Ureter (tissue), 1 donor: ENCODE measurements around the gene ACSM3. TPM values are rescaled to one million over a fixed set of nuclear protein-coding genes. Genes with fewer than 3 reads are reported as not detected.
"Not testable (repeated sequence)": the region's sequence is repeated elsewhere in the genome, so short reads cannot be mapped to it uniquely, and the experiment has no call there.

Experiments
- DNase-seq: peaks from one replicate; pipeline ENCODE4 v3.0.0-alpha.2; 2020; ENCODE audit warnings: low spot score
- total RNA-seq: library from RNA; stranded (reverse); gene quantifications from one replicate; pipeline ENCODE4 v1.2.4, GENCODE V29; 2023
- donor health status: DM: yes; HTN: yes; CAD: no.

Gene ACSM3
- total RNA-seq, 1 donor from 2014 or later = 30.6 TPM

DNA sequence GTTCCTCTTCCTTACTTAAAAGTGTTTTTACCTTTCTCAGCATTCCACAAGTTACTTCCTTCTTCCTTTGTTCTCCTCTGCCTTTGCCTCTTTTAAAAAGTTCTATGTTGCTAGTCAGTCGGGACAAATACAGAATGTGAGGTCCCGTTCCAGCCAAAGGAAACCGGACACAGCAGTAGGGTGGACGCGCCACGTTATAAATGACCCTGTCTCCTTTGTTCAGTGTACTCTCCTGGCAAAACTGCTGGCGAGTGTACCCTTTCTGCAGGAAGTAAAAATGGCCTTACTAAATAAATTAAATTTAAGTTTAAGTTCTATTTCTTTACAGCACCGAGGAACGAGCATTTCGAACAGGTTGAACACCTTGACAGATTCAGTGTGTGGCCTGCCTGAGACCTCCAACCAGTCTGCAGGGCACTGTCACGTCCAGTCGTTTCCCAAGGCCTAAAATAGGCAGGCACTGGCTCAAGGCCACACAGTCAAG lies 41.9 kb downstream of the ACSM3 start:
- not testable (repeated sequence) for DNase-seq

DNA sequence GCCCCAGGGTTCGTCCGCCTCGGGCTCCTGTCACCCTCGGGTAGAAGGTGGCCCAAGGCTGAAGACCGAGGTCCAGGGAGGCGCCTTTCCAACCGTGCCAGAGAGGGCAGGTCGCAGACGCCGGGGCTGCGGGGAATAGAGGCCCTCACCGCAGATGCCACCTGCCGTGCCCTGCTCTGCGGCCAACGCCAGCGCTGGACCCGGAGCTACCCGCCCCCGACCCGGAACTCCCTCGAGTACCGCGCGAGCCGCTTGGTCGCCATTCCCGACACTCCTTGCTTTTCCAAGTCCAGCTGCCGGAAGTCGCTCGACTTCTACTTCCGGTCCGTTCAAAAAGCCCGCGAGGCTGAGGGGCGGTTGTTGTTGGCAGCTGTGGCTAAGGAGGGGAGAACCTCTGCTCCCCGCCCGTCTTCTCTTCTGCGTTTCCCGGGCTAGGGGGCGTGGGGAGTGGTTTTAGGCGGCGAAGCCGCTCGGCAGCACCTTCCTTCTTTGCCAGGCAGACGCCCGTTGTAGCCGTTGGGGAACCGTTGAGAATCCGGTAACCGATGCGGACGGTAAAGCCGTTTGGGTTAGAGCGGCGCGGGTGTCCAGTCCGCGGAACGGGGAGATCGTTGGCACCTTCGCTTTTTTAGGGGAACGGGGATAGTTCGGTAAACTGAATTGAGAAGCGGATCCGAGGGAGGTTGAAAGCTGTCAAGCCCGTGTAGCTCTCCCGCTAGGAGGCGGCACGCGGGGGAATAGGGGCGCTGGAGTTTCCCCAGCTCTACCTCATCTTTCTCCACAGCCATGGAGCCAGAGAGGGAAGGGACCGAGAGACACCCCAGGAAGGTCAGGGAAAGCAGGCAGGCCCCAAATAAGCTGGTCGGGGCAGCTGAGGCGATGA lies 42.6 kb downstream of the ACSM3 start, which contains the start of the genes ERI2 and REXO5:
TSS of gene ERI2 (minus strand) at position 305 of the 883 bp plus-strand sequence. CDS start at position 263, 42 bp downstream.
TSS of gene REXO5 (plus strand) at position 360 of the 883 bp plus-strand sequence. CDS start at position 787, 427 bp downstream.
- peak; percentile 91 for DNase-seq

DNA sequence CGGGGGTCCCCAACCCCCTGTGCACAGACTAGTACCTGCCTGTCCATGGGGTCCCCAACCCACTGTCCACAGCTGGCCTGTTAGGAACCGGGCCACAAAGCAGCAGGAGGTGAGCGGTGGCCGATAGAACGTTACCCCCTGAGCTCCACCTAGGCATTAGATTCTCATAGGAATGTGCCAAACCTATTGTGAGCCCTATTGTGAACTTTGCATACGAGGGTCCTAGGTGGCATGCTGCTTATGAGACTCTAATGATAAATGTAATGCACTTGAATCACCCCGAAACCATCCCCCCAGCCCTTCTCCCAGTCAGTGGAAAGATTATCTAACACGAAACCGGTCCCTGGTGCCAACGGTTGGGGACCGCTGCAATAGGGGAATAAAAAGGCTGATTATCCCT lies 44.0 kb downstream of the ACSM3 start:
- DNase-seq = no peak

DNA sequence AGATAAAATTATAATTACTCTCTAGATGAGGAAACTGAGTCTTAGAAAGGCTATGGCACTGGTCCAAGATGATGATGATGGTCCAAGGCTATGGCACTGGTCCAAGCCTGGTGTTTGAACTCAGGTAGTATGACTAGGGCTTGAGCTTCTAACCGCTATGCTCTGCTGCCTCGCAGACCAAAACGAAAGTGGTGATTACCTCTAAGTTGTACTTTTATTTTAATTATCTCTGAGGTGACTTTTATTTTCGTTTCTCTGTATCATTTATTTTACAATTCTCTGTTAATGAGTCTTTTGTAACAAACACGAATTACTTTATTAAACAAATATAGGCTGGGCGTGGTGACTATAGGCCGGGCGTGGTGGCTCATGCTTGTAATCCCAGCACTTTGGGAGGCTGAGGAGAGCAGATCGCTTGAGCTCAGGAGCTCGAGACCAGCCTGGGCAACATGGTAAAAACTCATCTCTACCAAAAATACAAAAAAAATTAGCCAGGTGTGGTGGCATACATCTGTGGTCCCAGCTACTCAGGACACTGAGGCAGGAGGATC lies 48.1 kb downstream of the ACSM3 start:
- no peak for DNase-seq

DNA sequence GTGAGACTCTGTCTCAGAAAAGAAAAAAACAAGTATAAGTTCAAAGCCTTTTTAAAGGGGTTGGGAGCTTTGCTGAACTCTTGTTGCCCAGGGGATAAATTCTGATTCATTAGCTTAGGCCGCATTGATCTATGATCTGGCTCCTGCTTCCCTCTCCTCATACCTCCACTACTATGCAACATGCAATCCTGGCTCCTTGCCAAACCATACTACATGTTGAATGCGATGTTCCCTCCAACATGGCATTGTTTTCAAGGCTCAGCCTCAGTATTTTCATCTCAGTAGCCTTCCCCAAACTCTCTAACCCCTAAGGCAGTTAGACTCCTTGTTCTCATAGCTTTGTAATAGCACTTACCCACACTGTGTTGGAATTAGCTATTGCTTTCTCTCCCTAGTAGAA lies 48.7 kb downstream of the ACSM3 start:
- no peak for DNase-seq

DNA sequence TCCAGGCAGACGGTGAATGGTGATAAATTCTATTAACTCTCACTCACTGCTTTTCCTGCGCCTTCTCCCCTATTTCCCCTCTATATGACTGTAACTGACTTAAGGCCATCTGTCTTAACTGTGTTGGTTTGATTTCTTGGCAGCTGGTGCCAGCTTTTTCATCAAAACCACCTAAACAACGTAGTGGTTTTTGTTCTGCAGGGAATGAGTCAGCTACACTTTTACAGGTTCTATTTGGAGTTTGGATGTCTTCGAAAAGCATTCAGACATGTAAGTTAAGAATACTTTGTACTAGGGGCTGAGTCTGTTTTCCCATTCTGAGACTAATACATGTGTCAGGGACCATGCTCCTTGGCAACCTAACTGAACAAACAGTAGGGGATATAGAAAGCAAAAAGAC lies 51.0 kb downstream of the ACSM3 start:
- DNase-seq = no peak

DNA sequence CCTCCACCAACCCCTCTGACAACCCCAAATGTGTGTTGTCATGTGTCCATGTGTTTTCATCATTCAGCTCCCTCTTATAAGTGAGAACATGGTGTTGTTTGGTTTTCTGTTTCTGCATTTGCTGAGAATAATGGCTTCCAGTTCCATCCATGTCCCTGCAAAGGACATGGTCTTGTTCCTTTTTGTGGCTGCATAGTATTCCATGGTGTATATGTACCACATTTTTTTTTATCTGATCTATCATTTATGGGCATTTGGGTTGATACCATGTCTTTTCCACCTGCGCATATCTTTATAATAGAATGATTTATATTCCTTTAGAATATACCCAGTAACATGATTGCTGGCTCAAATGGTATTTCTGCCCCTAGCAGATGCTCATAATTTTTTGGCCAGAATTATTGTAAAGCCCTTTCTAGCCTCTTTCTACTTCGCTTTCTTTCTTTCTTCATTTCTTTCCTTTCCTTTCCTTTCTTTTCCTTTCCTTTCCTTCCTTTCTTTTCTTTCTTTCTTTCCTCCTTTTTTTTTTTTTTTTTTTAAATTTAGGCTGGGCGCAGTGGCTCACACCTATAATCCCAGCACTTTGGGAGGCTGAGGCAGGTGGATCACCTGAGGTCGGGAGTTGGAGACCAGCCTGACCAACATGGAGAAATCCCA lies 55.2 kb downstream of the ACSM3 start:
- no peak for DNase-seq

DNA sequence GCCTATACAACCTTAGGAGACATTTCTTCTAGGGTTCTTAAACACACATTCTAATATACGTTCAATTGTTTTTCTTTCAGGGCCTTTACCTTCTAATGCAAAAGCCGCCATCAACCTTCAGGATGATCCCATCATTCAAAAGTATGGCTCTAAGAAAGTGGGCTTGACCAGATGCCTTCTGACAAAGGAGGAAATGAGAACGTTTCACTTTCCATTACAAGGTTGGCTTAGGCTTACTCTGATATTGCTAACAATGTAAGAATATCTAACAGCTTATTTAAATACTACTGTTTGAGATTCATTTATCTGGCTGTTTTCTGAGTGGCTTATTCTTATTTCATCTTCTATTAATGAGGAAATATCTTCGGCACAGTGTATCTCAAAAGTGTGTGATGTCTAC lies 57.9 kb downstream of the ACSM3 start:
- DNase-seq = no peak

DNA sequence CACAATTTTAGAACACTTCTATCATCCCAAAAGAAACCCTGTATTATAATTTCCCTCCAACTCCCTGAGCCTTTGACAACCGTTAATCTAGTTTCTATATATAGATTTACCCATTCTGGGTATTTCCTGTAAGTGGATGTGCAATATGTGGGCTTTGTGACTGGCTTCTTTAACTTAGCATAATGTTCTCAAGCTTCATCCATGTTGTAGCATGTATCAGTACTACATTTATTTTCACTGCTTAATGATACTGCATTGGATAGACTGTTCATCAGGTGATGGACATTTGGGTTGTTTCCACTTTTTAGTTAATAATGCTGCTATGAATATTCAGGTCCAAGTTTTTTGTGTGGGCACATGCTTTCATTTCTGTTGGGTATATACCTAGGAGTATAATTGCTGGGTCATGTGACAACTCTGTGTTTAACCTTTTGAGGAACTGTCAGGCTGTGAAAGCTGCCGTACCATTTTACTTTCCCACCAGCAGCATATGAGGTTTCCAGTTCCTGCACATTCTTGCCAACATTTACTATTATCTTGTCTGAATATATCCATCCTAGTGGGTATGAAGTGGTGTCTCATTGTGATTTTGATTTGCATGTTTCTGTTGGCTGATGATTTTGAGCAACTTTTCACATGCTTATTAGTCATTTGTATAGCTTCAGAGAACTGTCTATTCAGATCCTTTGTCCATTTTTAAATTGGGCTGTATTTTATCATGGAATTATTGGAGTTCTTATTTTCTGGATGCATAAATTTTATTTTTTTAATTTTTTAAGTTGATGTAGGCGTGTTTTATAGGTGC lies 58.9 kb downstream of the ACSM3 start:
- DNase-seq = no peak

DNA sequence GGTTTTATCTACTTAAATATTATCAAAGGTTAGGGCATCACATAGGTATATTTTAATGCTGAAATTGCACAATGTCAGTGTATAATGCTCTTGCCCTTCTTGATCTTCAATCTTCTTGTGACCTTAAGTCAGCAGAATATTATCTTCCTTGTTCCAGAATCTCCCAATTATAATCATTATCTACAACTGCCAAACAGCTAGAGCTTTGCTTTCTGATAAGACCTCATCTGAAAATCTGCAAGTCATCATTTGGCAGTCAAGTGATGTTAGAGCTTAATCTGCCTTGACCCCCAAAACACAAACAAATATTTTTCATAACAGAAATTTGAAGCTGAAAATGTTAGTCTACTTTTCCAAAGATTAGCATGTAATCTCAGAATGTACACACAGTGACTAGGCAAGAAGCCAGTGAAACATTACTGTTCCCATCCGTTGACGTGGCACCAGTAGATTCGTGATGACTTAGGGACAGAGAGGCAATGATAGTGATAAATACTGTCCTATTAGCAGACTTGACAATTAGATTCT lies 62.3 kb downstream of the ACSM3 start:
- DNase-seq = no peak

DNA sequence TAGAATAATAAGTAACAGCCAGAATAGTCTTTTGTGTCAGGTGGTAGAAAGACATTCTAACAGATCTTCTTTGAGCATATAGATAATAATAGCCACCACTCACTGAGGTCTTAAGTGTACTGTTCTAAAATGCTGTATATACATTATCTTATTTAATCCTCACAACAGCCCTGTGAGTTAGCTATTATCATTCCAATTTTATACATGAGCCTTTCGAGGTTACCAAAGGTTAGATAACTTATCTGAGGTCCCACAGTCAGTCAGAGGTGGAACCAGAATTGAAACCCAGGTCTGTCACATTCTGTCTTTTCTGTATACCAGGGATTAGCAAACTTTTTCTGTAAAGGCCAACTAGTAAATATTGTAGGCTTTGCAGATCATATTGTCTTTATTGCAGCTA lies 65.7 kb downstream of the ACSM3 start:
- no peak for DNase-seq

DNA sequence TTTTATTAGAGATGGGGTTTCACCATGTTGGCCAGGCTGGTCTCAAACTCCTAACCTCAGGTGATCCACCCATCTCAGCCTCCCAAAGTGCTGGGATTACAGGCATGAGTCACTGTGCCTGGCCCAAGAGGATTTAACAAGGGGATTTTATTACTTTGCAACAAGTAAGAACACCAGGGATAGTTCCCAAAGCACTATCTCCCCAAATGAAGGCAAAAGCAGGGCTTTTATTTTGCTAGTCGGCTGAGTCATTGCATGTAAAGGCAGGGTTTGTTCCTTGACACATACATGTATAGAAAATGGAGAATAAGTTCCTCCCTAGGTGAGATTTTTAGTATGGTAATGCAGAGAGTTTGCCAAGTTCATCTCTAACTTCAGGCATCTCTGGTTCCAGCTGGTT lies 66.6 kb downstream of the ACSM3 start:
- no peak for DNase-seq

DNA sequence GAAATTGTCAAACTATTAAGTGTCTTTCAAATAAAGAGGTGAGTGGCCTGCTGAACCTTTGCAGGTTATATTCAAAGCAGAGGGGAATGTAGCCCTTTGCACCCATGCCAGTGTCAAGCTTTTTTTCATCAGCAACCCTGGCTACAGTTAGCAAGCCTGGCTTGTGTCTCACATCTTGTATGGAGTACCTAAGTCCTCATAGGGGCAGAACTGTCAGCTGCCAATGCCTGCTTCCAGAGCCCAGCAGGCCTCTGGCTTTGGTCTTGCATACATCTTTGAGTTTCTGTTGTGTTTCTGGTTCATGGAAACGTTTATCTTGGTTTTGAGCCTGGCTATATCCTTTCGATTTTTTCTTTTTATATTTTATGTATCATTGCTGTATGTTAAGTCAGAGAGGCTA lies 69.3 kb downstream of the ACSM3 start:
- DNase-seq = no peak

DNA sequence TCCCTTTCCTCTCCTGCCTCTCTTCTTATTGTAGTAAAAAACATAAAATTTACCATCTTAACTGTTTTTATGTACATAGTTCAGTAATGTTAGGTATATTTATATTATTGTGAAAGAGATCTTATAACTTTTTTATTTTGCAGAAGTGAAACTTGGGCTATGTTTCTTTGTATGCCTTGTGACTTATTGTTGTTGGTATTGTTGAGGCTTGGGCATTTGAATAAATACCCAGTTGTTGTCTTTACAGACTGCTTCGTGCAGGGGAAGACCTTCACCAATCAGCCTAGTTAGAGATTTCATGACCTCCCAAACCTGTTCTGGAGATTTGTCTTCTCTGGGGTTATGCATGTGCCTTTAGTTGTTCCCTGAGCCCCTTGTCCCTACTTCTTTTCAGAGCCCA lies 74.4 kb downstream of the ACSM3 start:
- DNase-seq = no peak

DNA sequence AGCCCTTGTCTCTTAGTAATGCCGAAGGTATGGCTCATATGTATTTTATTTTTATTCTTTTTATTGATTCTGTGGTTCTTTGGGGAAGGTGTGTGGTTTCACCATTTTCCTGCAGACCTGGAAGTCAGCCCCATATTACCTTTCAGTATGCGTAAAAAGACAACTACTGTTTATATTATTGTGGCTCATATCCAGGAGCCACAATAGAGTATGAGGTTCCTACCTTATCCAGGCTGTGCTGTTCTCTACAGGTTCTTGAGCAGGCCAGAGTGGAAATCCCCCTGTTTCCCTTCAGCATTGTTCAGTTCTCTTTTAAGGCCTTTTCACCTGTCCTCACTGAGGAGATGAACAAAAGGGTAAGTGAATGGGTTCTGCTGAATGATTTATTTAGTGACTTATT lies 75.7 kb downstream of the ACSM3 start:
- DNase-seq = no peak

DNA sequence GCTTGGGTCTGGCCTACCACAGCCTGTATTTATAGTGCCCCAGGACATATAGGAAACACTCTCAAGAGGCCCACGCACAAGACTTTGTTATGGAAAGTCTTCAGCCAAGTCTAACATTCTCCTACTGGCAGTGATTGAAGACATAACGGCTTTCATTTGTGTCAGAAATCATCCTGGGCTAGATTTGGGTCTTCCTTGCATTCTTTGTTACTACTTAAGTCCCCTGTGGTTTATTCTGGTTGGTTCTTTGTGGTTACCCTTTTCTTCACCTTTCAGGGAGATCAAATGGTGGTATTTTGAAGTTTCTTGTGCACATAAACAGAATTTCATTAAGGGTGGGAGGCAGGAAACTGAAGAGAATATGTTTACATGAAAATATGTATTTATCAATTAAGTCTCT lies 80.2 kb downstream of the ACSM3 start:
- no peak for DNase-seq

DNA sequence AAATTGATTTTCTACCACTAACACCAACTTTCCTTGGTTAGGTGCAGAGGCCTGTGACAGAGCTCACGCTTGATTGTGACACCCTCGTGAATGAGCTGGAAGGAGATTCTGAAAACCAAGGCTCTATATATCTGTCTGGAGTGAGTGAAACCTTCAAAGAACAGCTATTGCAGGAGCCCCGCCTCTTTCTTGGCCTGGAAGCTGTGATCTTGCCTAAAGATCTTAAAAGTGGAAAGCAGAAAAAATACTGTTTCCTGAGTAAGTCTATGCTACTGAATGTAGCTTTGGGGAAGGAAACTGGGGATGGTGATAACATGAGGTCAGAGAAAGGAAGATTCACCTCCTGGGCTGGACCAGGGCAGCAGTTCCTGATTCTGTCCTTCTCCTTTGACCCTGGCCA lies 80.8 kb downstream of the ACSM3 start:
- no peak for DNase-seq

DNA sequence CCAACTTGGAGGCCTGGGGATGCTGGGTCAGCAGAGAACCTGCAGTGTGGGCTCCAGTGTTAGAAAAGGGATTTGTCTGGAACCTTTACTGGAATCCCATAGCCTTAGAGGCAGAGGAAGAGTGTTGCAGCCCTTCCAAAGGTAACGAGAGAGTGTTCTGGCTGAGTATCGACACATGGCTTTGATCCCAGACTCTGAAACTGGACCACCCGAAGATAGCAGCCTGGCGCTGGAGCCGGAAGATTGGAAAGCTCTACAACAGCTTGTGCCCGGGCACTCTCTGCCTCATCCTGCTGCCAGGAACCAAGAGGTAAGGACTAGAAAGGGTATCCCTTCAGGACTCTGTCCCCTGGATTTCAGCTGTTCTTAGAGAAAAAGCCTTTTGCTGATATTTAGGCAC lies 82.2 kb downstream of the ACSM3 start:
- no peak for DNase-seq

DNA sequence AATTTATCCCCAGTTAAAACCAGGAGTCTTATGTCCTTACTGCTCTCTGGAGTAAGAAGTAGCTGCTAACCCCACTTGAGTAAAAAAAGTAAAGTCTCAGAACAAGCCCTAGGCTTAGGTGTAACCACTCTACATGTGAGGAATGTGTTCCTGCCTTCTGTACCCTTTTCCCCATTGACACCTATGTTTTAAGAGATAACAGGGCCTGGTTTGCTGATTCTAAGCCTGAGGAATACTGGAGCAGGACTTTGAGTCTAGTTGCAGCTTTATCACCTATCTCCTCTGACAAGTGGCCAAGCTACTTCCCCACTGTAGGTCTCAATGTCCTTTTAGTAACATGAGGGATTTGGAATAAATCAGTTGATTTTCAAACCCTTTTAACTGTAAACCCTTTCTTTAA lies 82.7 kb downstream of the ACSM3 start:
- DNase-seq = no peak
